Gastroesophageal sphincter (tissue), 3 donors: ENCODE data around the gene CCL24.

Source experiments
- CTCF ChIP-seq, 4 experiments: fragments of 200-600 bp in 2 of 4; fragments of 450-650 bp in 2 of 4; sonication (generic) in 1 of 4; IDR thresholded peaks; one replicate each; pipeline ENCODE4 v1.5.1; 2017 to 2019; ENCODE audit warnings: antibody characterized with exemption in 4 of 4, mild to moderate bottlenecking in 2 of 4, moderate library complexity in 2 of 4
- POLR2A ChIP-seq, 2 donors: fragments of 450-650 bp; IDR thresholded peaks; one replicate each; pipeline ENCODE4 v1.6.1; 2017; ENCODE audit warnings: antibody characterized with exemption in 2 of 2, mild to moderate bottlenecking in 2 of 2, moderate library complexity in 1 of 2
- POLR2AphosphoS5 ChIP-seq: sonication (generic); formaldehyde crosslinking; IDR thresholded peaks from one replicate; pipeline ENCODE4 v1.6.1; 2017; ENCODE audit warnings: antibody characterized with exemption

GRCh38 chr7:75836798-75837197 is 23.2 kb upstream of the CCL24 start:
- TF ChIP-seq CTCF (IDR thresholded peaks at IDR 0.05) (no peak), POLR2A (IDR thresholded peaks at IDR 0.05) (no peak), POLR2AphosphoS5 (no peak)
